ENCODE measurements around the gene XIRP1.

XIRP1 gene

GRCh38 chr3:39181408-39182335 is 10.7 kb downstream of the XIRP1 start:
- TF ChIP-seq CEBPB (IDR thresholded peaks at IDR 0.05) = no peak
- no peak for TF ChIP-seq TAF1 (IDR thresholded peaks at IDR 0.05; ENCODE audit: low read depth)
- TF ChIP-seq ZBTB7A (IDR thresholded peaks at IDR 0.05; ENCODE audit: low read depth) = no peak
- TF ChIP-seq EGR1 (IDR thresholded peaks at IDR 0.05) = no peak
- TF ChIP-seq MAX (IDR thresholded peaks at IDR 0.05) = no peak
- no peak for TF ChIP-seq TCF12 (IDR thresholded peaks at IDR 0.05; ENCODE audit: low read depth)
- TF ChIP-seq FOXM1 (IDR thresholded peaks at IDR 0.05; ENCODE audit: borderline replicate concordance, low read depth) = no peak
- no peak for TF ChIP-seq YY1 (IDR thresholded peaks at IDR 0.05; ENCODE audit: low read depth)
- TF ChIP-seq USF1 (IDR thresholded peaks at IDR 0.05) = no peak
- TF ChIP-seq EP300 (IDR thresholded peaks at IDR 0.05; ENCODE audit: borderline replicate concordance) = no peak
- TF ChIP-seq RAD21 (IDR thresholded peaks at IDR 0.05; ENCODE audit: low read depth) = no peak
- no peak for TF ChIP-seq REST (IDR thresholded peaks at IDR 0.05; ENCODE audit: low read depth)
- TF ChIP-seq CREB1 (IDR thresholded peaks at IDR 0.05; ENCODE audit: low read depth) = no peak
- no peak for TF ChIP-seq TEAD4 (IDR thresholded peaks at IDR 0.05)
- TF ChIP-seq NFIC (IDR thresholded peaks at IDR 0.05) = no peak

GRCh38 chr3:39180546-39181346 is 11.6 kb downstream of the XIRP1 start:
- TF ChIP-seq CEBPB (IDR thresholded peaks at IDR 0.05) (no peak), NFIC (IDR thresholded peaks at IDR 0.05) (0 out of 2 replicates have a peak, but pooled peaks have one; percentile 28), REST (IDR thresholded peaks at IDR 0.05; ENCODE audit: low read depth) (no peak), TCF12 (IDR thresholded peaks at IDR 0.05; ENCODE audit: low read depth) (peak; percentile 62; the same call in 1 of the 2 replicates), EP300 (IDR thresholded peaks at IDR 0.05; ENCODE audit: borderline replicate concordance) (no peak), EGR1 (IDR thresholded peaks at IDR 0.05) (peak; percentile 51; the same call in 1 of the 2 replicates)

- TF ChIP-seq ZBTB7A (IDR thresholded peaks at IDR 0.05; ENCODE audit: low read depth) (no peak), RAD21 (IDR thresholded peaks at IDR 0.05; ENCODE audit: low read depth) (no peak), EGR1 (IDR thresholded peaks at IDR 0.05) (no peak), TCF12 (IDR thresholded peaks at IDR 0.05; ENCODE audit: low read depth) (no peak), USF1 (IDR thresholded peaks at IDR 0.05) (no peak), TEAD4 (IDR thresholded peaks at IDR 0.05) (no peak), CREB1 (IDR thresholded peaks at IDR 0.05; ENCODE audit: low read depth) (no peak)
These were observed 12.2 kb downstream of the XIRP1 start for GRCh38 chr3:39180183-39180545.

- TF ChIP-seq CREB1 (IDR thresholded peaks at IDR 0.05; ENCODE audit: low read depth) = no peak
- no peak for TF ChIP-seq CEBPB (IDR thresholded peaks at IDR 0.05)
- TF ChIP-seq TAF1 (IDR thresholded peaks at IDR 0.05; ENCODE audit: low read depth) = no peak
- no peak for TF ChIP-seq NFIC (IDR thresholded peaks at IDR 0.05)
- no peak for TF ChIP-seq TEAD4 (IDR thresholded peaks at IDR 0.05)
- TF ChIP-seq REST (IDR thresholded peaks at IDR 0.05; ENCODE audit: low read depth) = no peak
- TF ChIP-seq TCF12 (IDR thresholded peaks at IDR 0.05; ENCODE audit: low read depth) = no peak
- TF ChIP-seq MAX (IDR thresholded peaks at IDR 0.05) = no peak
These were observed 13.8 kb downstream of the XIRP1 start for GRCh38 chr3:39178553-39178952.
